Thyroid gland (tissue), 4 donors: Measurements from ENCODE around the gene DDX54. TPM values are rescaled to one million over a fixed set of nuclear protein-coding genes. Genes with fewer than 3 reads are reported as not detected.

ENCODE experiments used
- DNase-seq, 2 donors: peaks; one replicate each; pipeline ENCODE4 v3.0.0-alpha.2; 2019
- H3K27ac ChIP-seq, 3 donors: fragments of 200-600 bp; sonication (generic); 1 replicate in 2 of 3; 2 replicates in 1 of 3; pipeline ENCODE4 v1.5.1; 2016 to 2019; ENCODE audit warnings: mild to moderate bottlenecking in 1 of 3, moderate library complexity in 1 of 3
- H3K27me3 ChIP-seq: fragments of 200-600 bp; sonication (generic); one replicate; pipeline ENCODE4 v1.5.1; 2019
- H3K36me3 ChIP-seq, 2 donors: fragments of 200-600 bp; sonication (generic); one replicate each; pipeline ENCODE4 v1.5.1; 2016 to 2019
- H3K4me1 ChIP-seq, 2 donors: fragments of 200-600 bp; sonication (generic); one replicate each; pipeline ENCODE4 v1.5.1; 2017 to 2019
- H3K4me3 ChIP-seq, 3 donors: fragments of 200-600 bp; sonication (generic); replicated peaks in 1 of 3; 1 replicate in 2 of 3; 2 replicates in 1 of 3; pipeline ENCODE4 v1.5.1; 2016; ENCODE audit warnings: mild to moderate bottlenecking in 1 of 3
- H3K9me3 ChIP-seq: fragments of 200-600 bp; sonication (generic); one replicate; pipeline ENCODE4 v1.5.1; 2017
- POLR2A ChIP-seq, 2 donors: fragments of 450-650 bp; IDR thresholded peaks; one replicate each; pipeline ENCODE4 v1.6.1; 2017; ENCODE audit warnings: antibody characterized with exemption in 2 of 2, mild to moderate bottlenecking in 2 of 2, moderate library complexity in 1 of 2
- WGBS, 2 donors: methylation state at CpG; one replicate each; pipeline ENCODE4 v1.1.5; 2017; 5-methylcytosine and 5-hydroxymethylcytosine counted together
- intact Hi-C: fragments of 100-400 bp; cut with DNase I; formaldehyde crosslinking; loops from one replicate; pipeline ENCODE4 v1.15.1; 2023
- total RNA-seq, 4 donors: library from RNA; depleted of rRNA; stranded (reverse); fragments of >200 nt; gene quantifications; one replicate each; pipeline ENCODE4 v1.2.3, GENCODE V29; 2016
- TF ChIP-seq, protein P1 (sequence below), 6 experiments: fragments of 200-600 bp in 3 of 6; fragments of 450-650 bp in 3 of 6; sonication (generic) in 3 of 6; IDR thresholded peaks; one replicate each; pipeline ENCODE4 v1.5.1; 2016 to 2019; ENCODE audit warnings: antibody characterized with exemption in 6 of 6, mild to moderate bottlenecking in 2 of 6, inconsistent platforms in 1 of 6, moderate library complexity in 1 of 6

Gene DDX54
- total RNA-seq, 4 donors from 2014 or later = 59.9 to 79.3 (median 68.8) TPM

GRCh38 chr12:113162102-113163029, 22.9 kb downstream of the DDX54 start:
- Histone ChIP-seq H3K36me3 (peaks cover 54 to 72% of the 10 kb centered on the region in 2 donors), H3K9me3 (no peaks in the 10 kb centered on the region), H3K4me3 (no peak overlapping the region), H3K27ac (peak overlapping the region in 2 of 3 donors; percentile 39 to 50), H3K4me1 (peaks cover 7 to 10% of the 10 kb centered on the region in 2 donors), H3K27me3 (no peaks in the 10 kb centered on the region)
- WGBS, 2 donors = 67 to 74% methylated on average over 16 to 20 of the region's 25 CpGs
- TF ChIP-seq POLR2A (IDR thresholded peaks at IDR 0.05) = no peak
- TF ChIP-seq, protein P1, sequence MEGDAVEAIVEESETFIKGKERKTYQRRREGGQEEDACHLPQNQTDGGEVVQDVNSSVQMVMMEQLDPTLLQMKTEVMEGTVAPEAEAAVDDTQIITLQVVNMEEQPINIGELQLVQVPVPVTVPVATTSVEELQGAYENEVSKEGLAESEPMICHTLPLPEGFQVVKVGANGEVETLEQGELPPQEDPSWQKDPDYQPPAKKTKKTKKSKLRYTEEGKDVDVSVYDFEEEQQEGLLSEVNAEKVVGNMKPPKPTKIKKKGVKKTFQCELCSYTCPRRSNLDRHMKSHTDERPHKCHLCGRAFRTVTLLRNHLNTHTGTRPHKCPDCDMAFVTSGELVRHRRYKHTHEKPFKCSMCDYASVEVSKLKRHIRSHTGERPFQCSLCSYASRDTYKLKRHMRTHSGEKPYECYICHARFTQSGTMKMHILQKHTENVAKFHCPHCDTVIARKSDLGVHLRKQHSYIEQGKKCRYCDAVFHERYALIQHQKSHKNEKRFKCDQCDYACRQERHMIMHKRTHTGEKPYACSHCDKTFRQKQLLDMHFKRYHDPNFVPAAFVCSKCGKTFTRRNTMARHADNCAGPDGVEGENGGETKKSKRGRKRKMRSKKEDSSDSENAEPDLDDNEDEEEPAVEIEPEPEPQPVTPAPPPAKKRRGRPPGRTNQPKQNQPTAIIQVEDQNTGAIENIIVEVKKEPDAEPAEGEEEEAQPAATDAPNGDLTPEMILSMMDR (IDR thresholded peaks at IDR 0.05) = peak in 1 of 6 experiments; percentile 11
- intact Hi-C loops = no loop called here
- DNase-seq = peak; percentile 86 to 89

GRCh38 chr12:113161415-113162016, 23.8 kb downstream of the DDX54 start:
- no peak for TF ChIP-seq POLR2A (IDR thresholded peaks at IDR 0.05)
- TF ChIP-seq, protein P1 (IDR thresholded peaks at IDR 0.05) = no peak
- peak in 1 of 2 donors; percentile 39 for DNase-seq

GRCh38 chr12:113159937-113160336, 25.3 kb downstream of the DDX54 start:
- H3K36me3 ChIP-seq = peaks cover 36 to 52% of the 10 kb centered on the region in 2 donors

More at GRCh38 chr12:113161415-113162016, 23.8 kb downstream of the DDX54 start:
- intact Hi-C loops = no loop called here
- WGBS, 2 donors = 66 to 72% methylated on average over 18 of the region's 26 CpGs
- H3K36me3 ChIP-seq = peaks cover 45 to 66% of the 10 kb centered on the region in 2 donors
- no peak overlapping the region for H3K27ac ChIP-seq
- no peaks in the 10 kb centered on the region for H3K27me3 ChIP-seq
- H3K9me3 ChIP-seq = no peaks in the 10 kb centered on the region
- H3K4me3 ChIP-seq = no peak overlapping the region
- H3K4me1 ChIP-seq = peaks cover 7 to 10% of the 10 kb centered on the region in 2 donors

DNA sequence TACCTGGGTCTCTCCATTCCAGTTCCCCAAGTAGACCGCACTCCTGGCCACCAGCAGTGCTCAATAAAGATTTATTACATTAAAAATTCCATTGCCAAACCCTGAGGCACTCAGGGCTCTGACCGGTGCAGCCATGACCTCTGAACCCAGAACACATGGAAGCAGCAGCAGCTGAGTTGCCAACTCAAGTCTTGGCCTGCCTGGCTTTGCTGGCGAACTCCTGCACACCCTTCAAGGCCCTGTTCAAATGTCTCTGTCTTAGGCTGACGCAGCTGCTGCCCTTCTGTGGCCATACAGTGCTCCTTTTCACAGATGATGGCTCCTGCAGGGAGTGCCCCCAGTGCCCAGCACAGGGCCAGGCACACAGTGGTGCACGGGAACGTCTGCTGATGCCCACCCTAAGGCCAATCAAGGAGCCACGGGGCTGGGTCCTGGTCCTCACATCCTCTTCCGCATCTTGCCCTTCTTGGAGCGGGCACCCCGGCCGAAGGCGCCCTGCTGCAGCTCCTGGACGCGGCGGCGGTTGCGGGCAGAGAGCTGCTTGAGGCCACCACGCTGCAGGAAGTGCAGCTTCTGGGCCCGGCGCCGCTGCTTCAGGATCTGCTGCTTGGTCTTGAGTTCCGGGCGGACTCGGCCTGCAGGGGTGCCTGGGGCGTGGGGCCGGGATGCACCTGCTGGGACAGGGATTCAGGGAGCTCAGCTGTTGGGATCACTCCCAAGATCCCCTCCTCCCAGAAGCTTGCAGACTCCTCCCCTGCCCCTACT, 26.7 kb downstream of the DDX54 start:
- TF ChIP-seq, protein P1 (IDR thresholded peaks at IDR 0.05) = no peak
- no peak for TF ChIP-seq POLR2A (IDR thresholded peaks at IDR 0.05)
- intact Hi-C loops = loop anchor here (10.0 kb wide), 1 partner anchor 54 kb away; no protein-coding TSS in a partner anchor
- no peak for DNase-seq
- Histone ChIP-seq H3K4me3 (no peak overlapping the region), H3K4me1 (peaks cover 7 to 18% of the 10 kb centered on the region in 2 donors), H3K9me3 (no peaks in the 10 kb centered on the region), H3K27ac (no peak overlapping the region), H3K27me3 (no peaks in the 10 kb centered on the region), H3K36me3 (peaks cover 36 to 46% of the 10 kb centered on the region in 2 donors)
- WGBS, 2 donors = 92 to 97% methylated on average over 12 of the region's 26 CpGs

More at GRCh38 chr12:113159937-113160336, 25.3 kb downstream of the DDX54 start:
- peaks cover 7 to 10% of the 10 kb centered on the region in 2 donors for H3K4me1 ChIP-seq
- TF ChIP-seq, protein P1 (IDR thresholded peaks at IDR 0.05) = no peak
- TF ChIP-seq POLR2A (IDR thresholded peaks at IDR 0.05) = no peak
- DNase-seq = no peak
- no peak overlapping the region for H3K27ac ChIP-seq
- no peak overlapping the region for H3K4me3 ChIP-seq
- H3K9me3 ChIP-seq = no peaks in the 10 kb centered on the region
- intact Hi-C loops = loop anchor here (10.0 kb wide), 1 partner anchor 55 kb away; no protein-coding TSS in a partner anchor
- H3K27me3 ChIP-seq = no peaks in the 10 kb centered on the region
- WGBS, 2 donors = 93 to 98% methylated on average over 7 of the region's 7 CpGs
